ENCODE measurements around the gene ALOX5.

Gene ALOX5

GRCh38 chr10:45425621-45426563 is 51.9 kb downstream of the ALOX5 start:
- DNase-seq, result no peak

- no peak for DNase-seq
These were observed 53.4 kb downstream of the ALOX5 start for GRCh38 chr10:45427262-45427969.

- DNase-seq, result no peak
These were observed 54.0 kb downstream of the ALOX5 start for GRCh38 chr10:45427970-45428366.

- DNase-seq, result no peak
These were observed 54.8 kb downstream of the ALOX5 start for GRCh38 chr10:45428611-45429510.

GRCh38 chr10:45429790-45430189 is 55.8 kb downstream of the ALOX5 start:
- no peak for DNase-seq

GRCh38 chr10:45432113-45432512 is 58.1 kb downstream of the ALOX5 start:
- no peak for DNase-seq

GRCh38 chr10:45432700-45433472 is 58.9 kb downstream of the ALOX5 start:
- DNase-seq, result no peak

- DNase-seq, result no peak
These were observed 59.9 kb downstream of the ALOX5 start for GRCh38 chr10:45433716-45434469.

- no peak for DNase-seq
These were observed 63.8 kb downstream of the ALOX5 start for GRCh38 chr10:45437587-45438465.

GRCh38 chr10:45438466-45439090 is 64.6 kb downstream of the ALOX5 start:
- no peak for DNase-seq

GRCh38 chr10:45439365-45439764 is 65.3 kb downstream of the ALOX5 start:
- no peak for DNase-seq

- DNase-seq, result no peak
These were observed 65.9 kb downstream of the ALOX5 start for GRCh38 chr10:45439873-45440272.

GRCh38 chr10:45440511-45441062 is 66.6 kb downstream of the ALOX5 start:
- no peak for DNase-seq

GRCh38 chr10:45441239-45442190 is 67.5 kb downstream of the ALOX5 start:
- DNase-seq, result no peak

- no peak for DNase-seq
These were observed 68.2 kb downstream of the ALOX5 start for GRCh38 chr10:45442251-45442650.

GRCh38 chr10:45442662-45443061 is 68.6 kb downstream of the ALOX5 start:
- no peak for DNase-seq

GRCh38 chr10:45443101-45444009 is 69.3 kb downstream of the ALOX5 start:
- no peak for DNase-seq
